Ovary (tissue), 3 donors: ENCODE measurements around the gene CARD18.

Experiments used
- POLR2A ChIP-seq: fragments of 450-650 bp; IDR thresholded peaks from one replicate; pipeline ENCODE4 v1.6.1; 2017; ENCODE audit warnings: antibody characterized with exemption, mild to moderate bottlenecking, moderate library complexity
- TF ChIP-seq, protein P1 (sequence below), 3 donors: fragments of 450-650 bp in 2 of 3; fragments of 200-600 bp in 1 of 3; IDR thresholded peaks; one replicate each; pipeline versions ENCODE4 v1.5.1 to v1.8.0; 2016 to 2022; ENCODE audit warnings: antibody characterized with exemption in 3 of 3, mild to moderate bottlenecking in 1 of 3
- donor health status: DM: no; HTN: no; CAD: no.

DNA sequence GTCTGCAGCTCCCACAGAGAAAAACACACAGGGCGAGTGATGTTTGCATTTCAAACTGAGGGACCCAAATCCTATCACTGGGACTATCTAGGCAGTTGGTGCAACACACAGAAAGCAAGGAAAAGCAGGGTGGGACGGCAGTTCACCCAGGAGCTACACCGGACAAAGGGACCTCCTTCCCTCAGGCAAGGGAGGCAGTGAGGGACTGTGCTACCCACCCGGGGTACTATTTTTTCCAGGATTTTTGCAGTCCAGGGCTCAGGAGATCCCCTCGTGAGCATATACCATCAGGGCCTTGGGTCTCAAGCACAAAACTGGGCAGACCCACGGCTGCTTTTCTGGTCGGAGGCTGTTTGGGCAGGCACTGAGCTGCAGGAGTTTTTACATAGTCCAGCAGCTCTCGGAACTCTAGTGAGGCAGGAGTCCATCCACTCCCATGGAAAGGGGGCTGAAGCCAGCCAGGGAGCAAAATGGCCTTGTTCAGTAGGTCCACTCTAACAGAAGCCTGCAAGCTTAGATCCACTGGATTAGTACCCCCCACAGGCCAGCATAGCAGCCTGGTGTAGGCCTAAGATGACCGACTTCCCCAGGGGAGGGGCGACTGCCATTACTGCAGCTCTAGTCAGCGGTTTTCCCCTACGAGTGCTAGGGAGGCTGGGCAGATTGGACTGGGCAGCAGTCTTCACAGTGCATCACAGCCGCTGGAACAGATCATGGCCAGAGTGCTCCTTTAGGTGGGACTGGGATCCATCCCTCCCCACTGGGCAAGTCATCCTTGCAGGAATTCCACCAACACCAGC, 28.2 kb downstream of the CARD18 start:
- TF ChIP-seq, protein P1, sequence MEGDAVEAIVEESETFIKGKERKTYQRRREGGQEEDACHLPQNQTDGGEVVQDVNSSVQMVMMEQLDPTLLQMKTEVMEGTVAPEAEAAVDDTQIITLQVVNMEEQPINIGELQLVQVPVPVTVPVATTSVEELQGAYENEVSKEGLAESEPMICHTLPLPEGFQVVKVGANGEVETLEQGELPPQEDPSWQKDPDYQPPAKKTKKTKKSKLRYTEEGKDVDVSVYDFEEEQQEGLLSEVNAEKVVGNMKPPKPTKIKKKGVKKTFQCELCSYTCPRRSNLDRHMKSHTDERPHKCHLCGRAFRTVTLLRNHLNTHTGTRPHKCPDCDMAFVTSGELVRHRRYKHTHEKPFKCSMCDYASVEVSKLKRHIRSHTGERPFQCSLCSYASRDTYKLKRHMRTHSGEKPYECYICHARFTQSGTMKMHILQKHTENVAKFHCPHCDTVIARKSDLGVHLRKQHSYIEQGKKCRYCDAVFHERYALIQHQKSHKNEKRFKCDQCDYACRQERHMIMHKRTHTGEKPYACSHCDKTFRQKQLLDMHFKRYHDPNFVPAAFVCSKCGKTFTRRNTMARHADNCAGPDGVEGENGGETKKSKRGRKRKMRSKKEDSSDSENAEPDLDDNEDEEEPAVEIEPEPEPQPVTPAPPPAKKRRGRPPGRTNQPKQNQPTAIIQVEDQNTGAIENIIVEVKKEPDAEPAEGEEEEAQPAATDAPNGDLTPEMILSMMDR (IDR thresholded peaks at IDR 0.05): no peak
- no peak for TF ChIP-seq POLR2A
